Measurements from ENCODE around the gene DHX32. TPM values are rescaled to one million over a fixed set of nuclear protein-coding genes. Genes with fewer than 3 reads are reported as not detected.
"Not testable (repeated sequence)": the region's sequence is repeated elsewhere in the genome, so short reads cannot be mapped to it uniquely, and the experiment has no call there.

The DHX32 gene
- polyA plus RNA-seq, 1 donor from 2014 or later: 25.2 TPM

- not testable (repeated sequence) for H3K27ac ChIP-seq (ENCODE audit: low read length); H4K20me1 ChIP-seq (ENCODE audit: insufficient read depth); H3K4me3 ChIP-seq (ENCODE audit: low read length); H3K9ac ChIP-seq (ENCODE audit: low read length); H3K79me2 ChIP-seq (replicated peaks; ENCODE audit: insufficient read depth, low read length); H3K4me2 ChIP-seq (ENCODE audit: low read length); H3F3A ChIP-seq (ENCODE audit: insufficient read depth, low read length, poor library complexity, severe bottlenecking); H3K27me3 ChIP-seq (ENCODE audit: insufficient read depth, low read depth, low read length); H2AFZ ChIP-seq (ENCODE audit: low read depth, low read length); H3K9me2 ChIP-seq (ENCODE audit: insufficient read depth, low read length); H3K36me3 ChIP-seq (ENCODE audit: insufficient read depth, low read length); H3K9me3 ChIP-seq (ENCODE audit: low read length)
These were observed 8.3 kb upstream of the DHX32 start for GRCh38 chr10:125889441-125889840.

DNA sequence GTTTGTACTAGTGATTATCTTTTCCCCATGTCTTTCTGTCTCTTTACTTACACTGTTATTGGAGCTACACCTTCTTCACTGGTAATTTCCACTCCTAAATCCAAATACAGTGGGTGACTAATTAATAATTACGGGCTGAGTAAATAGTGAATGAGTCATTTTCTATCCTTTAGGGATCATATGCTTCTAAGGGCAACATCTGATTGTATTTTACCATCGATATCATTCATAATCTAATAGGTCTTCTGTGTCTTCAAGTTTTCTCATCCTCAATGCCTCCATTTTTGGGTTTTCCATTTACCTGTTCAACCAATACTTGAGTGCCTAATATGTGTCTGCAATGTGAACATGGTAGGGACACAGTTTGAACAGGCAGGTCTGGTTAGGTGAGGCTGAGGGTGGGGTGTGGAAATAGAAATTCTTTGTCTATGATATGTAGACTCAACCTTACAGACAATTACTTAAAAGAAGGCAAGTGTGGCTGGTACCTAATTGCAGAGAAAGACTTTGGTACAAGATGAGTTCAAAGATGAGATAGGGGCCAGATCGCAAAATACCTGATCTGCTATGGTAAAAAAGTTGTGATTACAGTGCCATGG, 5.9 kb upstream of the DHX32 start:
- Histone ChIP-seq H3K79me2 (replicated peaks; ENCODE audit: insufficient read depth, low read length) (no peaks in the 10 kb centered on the region), H3K9me3 (ENCODE audit: low read length) (no peaks in the 10 kb centered on the region), H3K9me2 (ENCODE audit: insufficient read depth, low read length) (no peaks in the 10 kb centered on the region), H2AFZ (ENCODE audit: low read depth, low read length) (no peak overlapping the region), H3K36me3 (ENCODE audit: insufficient read depth, low read length) (no peaks in the 10 kb centered on the region), H3K4me2 (ENCODE audit: low read length) (no peak overlapping the region), H3K27ac (ENCODE audit: low read length) (no peak overlapping the region), H3K9ac (ENCODE audit: low read length) (no peak overlapping the region), H3K27me3 (ENCODE audit: insufficient read depth, low read depth, low read length) (no peaks in the 10 kb centered on the region), H3K4me3 (ENCODE audit: low read length) (no peak overlapping the region), H3F3A (ENCODE audit: insufficient read depth, low read length, poor library complexity, severe bottlenecking) (no peaks in the 10 kb centered on the region), H4K20me1 (ENCODE audit: insufficient read depth) (no peaks in the 10 kb centered on the region)
- no peak for TF ChIP-seq POLR2AphosphoS5 (IDR thresholded peaks at IDR 0.05)
- no peak for TF ChIP-seq EZH2 (IDR thresholded peaks at IDR 0.05; ENCODE audit: borderline replicate concordance, insufficient read depth, low read length, poor library complexity, severe bottlenecking)
- TF ChIP-seq MXI1 (conservative IDR thresholded peaks at IDR 0.05; ENCODE audit: poor library complexity, severe bottlenecking): no peak
- no peak for TF ChIP-seq TAF1 (IDR thresholded peaks at IDR 0.05; ENCODE audit: low read depth)
- no peak for TF ChIP-seq SMC3 (conservative IDR thresholded peaks at IDR 0.05; ENCODE audit: poor library complexity)
- no peak for TF ChIP-seq EP300 (conservative IDR thresholded peaks at IDR 0.05; ENCODE audit: poor library complexity, severe bottlenecking)
- TF ChIP-seq, protein P1, sequence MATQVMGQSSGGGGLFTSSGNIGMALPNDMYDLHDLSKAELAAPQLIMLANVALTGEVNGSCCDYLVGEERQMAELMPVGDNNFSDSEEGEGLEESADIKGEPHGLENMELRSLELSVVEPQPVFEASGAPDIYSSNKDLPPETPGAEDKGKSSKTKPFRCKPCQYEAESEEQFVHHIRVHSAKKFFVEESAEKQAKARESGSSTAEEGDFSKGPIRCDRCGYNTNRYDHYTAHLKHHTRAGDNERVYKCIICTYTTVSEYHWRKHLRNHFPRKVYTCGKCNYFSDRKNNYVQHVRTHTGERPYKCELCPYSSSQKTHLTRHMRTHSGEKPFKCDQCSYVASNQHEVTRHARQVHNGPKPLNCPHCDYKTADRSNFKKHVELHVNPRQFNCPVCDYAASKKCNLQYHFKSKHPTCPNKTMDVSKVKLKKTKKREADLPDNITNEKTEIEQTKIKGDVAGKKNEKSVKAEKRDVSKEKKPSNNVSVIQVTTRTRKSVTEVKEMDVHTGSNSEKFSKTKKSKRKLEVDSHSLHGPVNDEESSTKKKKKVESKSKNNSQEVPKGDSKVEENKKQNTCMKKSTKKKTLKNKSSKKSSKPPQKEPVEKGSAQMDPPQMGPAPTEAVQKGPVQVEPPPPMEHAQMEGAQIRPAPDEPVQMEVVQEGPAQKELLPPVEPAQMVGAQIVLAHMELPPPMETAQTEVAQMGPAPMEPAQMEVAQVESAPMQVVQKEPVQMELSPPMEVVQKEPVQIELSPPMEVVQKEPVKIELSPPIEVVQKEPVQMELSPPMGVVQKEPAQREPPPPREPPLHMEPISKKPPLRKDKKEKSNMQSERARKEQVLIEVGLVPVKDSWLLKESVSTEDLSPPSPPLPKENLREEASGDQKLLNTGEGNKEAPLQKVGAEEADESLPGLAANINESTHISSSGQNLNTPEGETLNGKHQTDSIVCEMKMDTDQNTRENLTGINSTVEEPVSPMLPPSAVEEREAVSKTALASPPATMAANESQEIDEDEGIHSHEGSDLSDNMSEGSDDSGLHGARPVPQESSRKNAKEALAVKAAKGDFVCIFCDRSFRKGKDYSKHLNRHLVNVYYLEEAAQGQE (IDR thresholded peaks at IDR 0.05; ENCODE audit: borderline replicate concordance): no peak
- TF ChIP-seq RAD21 (conservative IDR thresholded peaks at IDR 0.05): no peak
- TF ChIP-seq CTCF (IDR thresholded peaks at IDR 0.05; ENCODE audit: poor library complexity, severe bottlenecking): no peak

GRCh38 chr10:125883211-125883610, 2.1 kb upstream of the DHX32 start:
- H3K9me3 ChIP-seq (ENCODE audit: low read length): no peaks in the 10 kb centered on the region
- TF ChIP-seq RAD21 (conservative IDR thresholded peaks at IDR 0.05) (no peak), POLR2AphosphoS5 (IDR thresholded peaks at IDR 0.05) (no peak), MXI1 (conservative IDR thresholded peaks at IDR 0.05; ENCODE audit: poor library complexity, severe bottlenecking) (no peak), EZH2 (IDR thresholded peaks at IDR 0.05; ENCODE audit: borderline replicate concordance, insufficient read depth, low read length, poor library complexity, severe bottlenecking) (no peak), TAF1 (IDR thresholded peaks at IDR 0.05; ENCODE audit: low read depth) (no peak)
- TF ChIP-seq, protein P1 (IDR thresholded peaks at IDR 0.05; ENCODE audit: borderline replicate concordance): no peak
- H3K4me3 ChIP-seq (ENCODE audit: low read length): no peak overlapping the region
- peaks cover 7% of the 10 kb centered on the region for H3K79me2 ChIP-seq (replicated peaks; ENCODE audit: insufficient read depth, low read length)
- H4K20me1 ChIP-seq (ENCODE audit: insufficient read depth): no peaks in the 10 kb centered on the region
- no peaks in the 10 kb centered on the region for H3F3A ChIP-seq (ENCODE audit: insufficient read depth, low read length, poor library complexity, severe bottlenecking)
- no peak overlapping the region for H2AFZ ChIP-seq (ENCODE audit: low read depth, low read length)
- H3K27ac ChIP-seq (ENCODE audit: low read length): no peak overlapping the region
- H3K9ac ChIP-seq (ENCODE audit: low read length): no peak overlapping the region
- no peak overlapping the region for H3K4me2 ChIP-seq (ENCODE audit: low read length)
- no peaks in the 10 kb centered on the region for H3K9me2 ChIP-seq (ENCODE audit: insufficient read depth, low read length)
- H3K27me3 ChIP-seq (ENCODE audit: insufficient read depth, low read depth, low read length): no peaks in the 10 kb centered on the region
- no peaks in the 10 kb centered on the region for H3K36me3 ChIP-seq (ENCODE audit: insufficient read depth, low read length)
